Heart left ventricle (tissue), 13 donors: Measurements from ENCODE around the gene ZNF862.

Experiments
- CTCF ChIP-seq, 12 donors: fragments of 200-600 bp; sonication (generic) in 4 of 12; IDR thresholded peaks; one replicate each; pipeline versions ENCODE4 v1.5.0 to v1.8.0; 2018 to 2022; ENCODE audit warnings: antibody characterized with exemption in 12 of 12, mild to moderate bottlenecking in 5 of 12
- POLR2A ChIP-seq, 2 donors: fragments of 450-650 bp; IDR thresholded peaks; one replicate each; pipeline ENCODE4 v1.6.1; 2017; ENCODE audit warnings: antibody characterized with exemption in 2 of 2, mild to moderate bottlenecking in 2 of 2, moderate library complexity in 2 of 2
- donor health status: ischemic (EF 13 %, LVEDD 7.1; RV severe dilation, severe dysfunction).
- donor health status: DM: no; HTN: yes; CAD: no.
- donor health status: DM: no; HTN: no; CAD: no.
- donor health status: ischemic (EF 25% LVEDD 6.9; RV normal size, moderate dysfunction).
- donor health status: ischemic (EF 25% LVEDD 5.7; RV mildly dilated, moderate dysfunction).
- donor health status: ischemic (EF 35%, LVEDD 5.7; RV mildly dilated, moderate dysfunction).
- donor health status: nonischemic (EF 11% LVEDD 7.7; RV severe dilation, severe dysfunction).
- donor health status: DM: yes; HTN: yes; CAD: no.
- donor health status: PGD.
- donor health status: ischemic (EF 29% LVEDD 5.4; RV normal size, mild dysfunction).
- donor health status: nonischemic (EF 23%, LVEDD 6.1; RV moderate dilation, normal function).

- TF ChIP-seq CTCF (IDR thresholded peaks at IDR 0.05) = no peak
- no peak for TF ChIP-seq POLR2A (IDR thresholded peaks at IDR 0.05)
Measured at GRCh38 chr7:149817836-149818535, 20.2 kb upstream of the ZNF862 start.
